WTC11 (cell line): ENCODE results near the gene NEK8. TPM values are rescaled to one million over a fixed set of nuclear protein-coding genes. Genes with fewer than 3 reads are reported as not detected.

Experiments
- E2F5 ChIP-seq: sonication (generic); formaldehyde crosslinking; IDR thresholded peaks from 2 replicates; pipeline ENCODE4 v1.8.1; 2022; ENCODE audit warnings: mild to moderate bottlenecking, moderate library complexity, missing genetic modification reagents
- ELF4 ChIP-seq: sonication (generic); formaldehyde crosslinking; IDR thresholded peaks from 2 replicates; pipeline ENCODE4 v1.8.1; 2022; ENCODE audit warnings: low read depth, mild to moderate bottlenecking, moderate library complexity, missing genetic modification reagents
- ESRRA ChIP-seq: sonication (generic); formaldehyde crosslinking; IDR thresholded peaks from 2 replicates; pipeline ENCODE4 v1.8.1; 2022; ENCODE audit warnings: mild to moderate bottlenecking, missing genetic modification reagents, borderline replicate concordance
- FOXK1 ChIP-seq: sonication (generic); formaldehyde crosslinking; IDR thresholded peaks from 2 replicates; pipeline ENCODE4 v1.8.0; 2022; ENCODE audit warnings: mild to moderate bottlenecking, moderate library complexity, missing genetic modification reagents
- FOXP1 ChIP-seq: sonication (generic); formaldehyde crosslinking; IDR thresholded peaks from 2 replicates; pipeline ENCODE4 v1.8.0; 2022; ENCODE audit warnings: missing genetic modification reagents, mild to moderate bottlenecking, moderate library complexity, borderline replicate concordance
- HMGXB4 ChIP-seq: sonication (generic); formaldehyde crosslinking; IDR thresholded peaks from 2 replicates; pipeline ENCODE4 v1.8.1; 2023; ENCODE audit warnings: mild to moderate bottlenecking, moderate library complexity, missing genetic modification reagents
- IRF2 ChIP-seq: sonication (generic); formaldehyde crosslinking; IDR thresholded peaks from 2 replicates; pipeline ENCODE4 v1.8.0; 2022; ENCODE audit warnings: low read depth, missing genetic modification reagents, borderline replicate concordance
- JAZF1 ChIP-seq: fragments of 250-450 bp; sonication (Bioruptor Pico); IDR thresholded peaks from 2 replicates; pipeline ENCODE4 v1.9.0; 2021; ENCODE audit warnings: moderate library complexity, mild to moderate bottlenecking, inconsistent platforms
- MAX ChIP-seq: sonication (generic); formaldehyde crosslinking; IDR thresholded peaks from 2 replicates; pipeline ENCODE4 v1.8.0; 2022; ENCODE audit warnings: mild to moderate bottlenecking, missing genetic modification reagents
- PRDM15 ChIP-seq: sonication (generic); formaldehyde crosslinking; IDR thresholded peaks from 2 replicates; pipeline ENCODE4 v1.8.0; 2022; ENCODE audit warnings: missing genetic modification reagents
- SP1 ChIP-seq: sonication (generic); formaldehyde crosslinking; conservative IDR thresholded peaks from 2 replicates; pipeline ENCODE4 v1.8.1; 2022; ENCODE audit warnings: missing genetic modification reagents
- TEAD4 ChIP-seq: sonication (generic); formaldehyde crosslinking; IDR thresholded peaks from 2 replicates; pipeline ENCODE4 v1.8.0; 2022; ENCODE audit warnings: mild to moderate bottlenecking, missing genetic modification reagents
- TP53 ChIP-seq: sonication (generic); formaldehyde crosslinking; IDR thresholded peaks from 2 replicates; pipeline ENCODE4 v1.8.1; 2023; ENCODE audit warnings: mild to moderate bottlenecking, missing genetic modification reagents
- ZMAT4 ChIP-seq: fragments of 250-450 bp; sonication (Bioruptor Pico); IDR thresholded peaks from 2 replicates; pipeline ENCODE4 v1.9.0; 2021; ENCODE audit warnings: mild to moderate bottlenecking
- ZNF232 ChIP-seq: sonication (generic); formaldehyde crosslinking; IDR thresholded peaks from 2 replicates; pipeline ENCODE4 v1.8.0; 2022; ENCODE audit warnings: mild to moderate bottlenecking, missing genetic modification reagents
- ZNF281 ChIP-seq: sonication (generic); formaldehyde crosslinking; IDR thresholded peaks from 2 replicates; pipeline ENCODE4 v1.8.0; 2023; ENCODE audit warnings: mild to moderate bottlenecking, missing genetic modification reagents
- ZNF425 ChIP-seq: fragments of 250-450 bp; sonication (Bioruptor Pico); conservative IDR thresholded peaks from 2 replicates; pipeline ENCODE4 v1.9.0; 2021; ENCODE audit warnings: mild to moderate bottlenecking
- total RNA-seq: library from RNA; stranded (reverse); gene quantifications from 3 replicates; pipeline ENCODE4 v1.2.3, GENCODE V29; 2021

The NEK8 gene
- total RNA-seq, 1 experiment from 2014 or later, result 25.0 TPM

- no peak for TF ChIP-seq PRDM15 (CRISPR knock-in tag)
- 0 out of 2 replicates have a peak, but pooled peaks have one; percentile 45 for TF ChIP-seq FOXP1 (CRISPR knock-in tag)
- TF ChIP-seq MAX (CRISPR knock-in tag), result 0 out of 2 replicates have a peak, but pooled peaks have one; percentile 32
- no peak for TF ChIP-seq ZMAT4 (CRISPR knock-in tag)
- TF ChIP-seq ZNF281, result no peak
- 0 out of 2 replicates have a peak, but pooled peaks have one; percentile 61 for TF ChIP-seq ZNF232 (CRISPR knock-in tag)
- TF ChIP-seq JAZF1 (CRISPR knock-in tag), result no peak
- peak; percentile 69; the same call in 1 of the 2 replicates for TF ChIP-seq FOXK1 (CRISPR knock-in tag)
- TF ChIP-seq ELF4 (CRISPR knock-in tag), result no peak
- no peak for TF ChIP-seq TP53 (CRISPR knock-in tag)
- TF ChIP-seq IRF2 (CRISPR knock-in tag), result no peak
- TF ChIP-seq ESRRA (CRISPR knock-in tag), result 0 out of 2 replicates have a peak, but pooled peaks have one; percentile 31
- TF ChIP-seq E2F5 (CRISPR knock-in tag), result 0 out of 2 replicates have a peak, but pooled peaks have one; percentile 61
- peak; percentile 77; the same call in 1 of the 2 replicates for TF ChIP-seq SP1 (CRISPR knock-in tag)
- TF ChIP-seq ZNF425, result no peak
- no peak for TF ChIP-seq TEAD4
- TF ChIP-seq HMGXB4 (CRISPR knock-in tag), result peak; percentile 84; the same call in 1 of the 2 replicates
Observed at GRCh38 chr17:28726627-28727491, 1.7 kb upstream of the NEK8 start (continued).
